IPS-NIHi11 (cell line): ENCODE results near the gene TRIM52.

ENCODE experiments used
- DNase-seq: peaks from one replicate; pipeline ENCODE4 v3.0.0; 2012; ENCODE audit warnings: mixed read lengths, low spot score

TRIM52 gene

GRCh38 chr5:181255836-181256578, 4.9 kb downstream of the TRIM52 start:
- no peak for DNase-seq

GRCh38 chr5:181255276-181255675, 5.7 kb downstream of the TRIM52 start:
- no peak for DNase-seq

- no peak for DNase-seq
These were observed 12.7 kb downstream of the TRIM52 start for GRCh38 chr5:181248277-181248676.

GRCh38 chr5:181246276-181247049, 14.5 kb downstream of the TRIM52 start:
- peak; percentile 90 for DNase-seq

GRCh38 chr5:181245427-181246275, 15.3 kb downstream of the TRIM52 start:
- DNase-seq, result no peak

GRCh38 chr5:181243564-181244343, 17.2 kb downstream of the TRIM52 start, which contains the start of gene RACK1:
RACK1 (minus strand) TSS chr5:181243906; CDS start chr5:181243800, 106 bp downstream.
- peak; percentile 80 for DNase-seq

- DNase-seq, result no peak
These were observed 17.9 kb downstream of the TRIM52 start for GRCh38 chr5:181243018-181243563.

- no peak for DNase-seq
These were observed 18.9 kb downstream of the TRIM52 start for GRCh38 chr5:181242031-181242451.

- DNase-seq, result no peak
These were observed 19.5 kb downstream of the TRIM52 start for GRCh38 chr5:181241393-181241975.

- DNase-seq, result no peak
These were observed 21.8 kb downstream of the TRIM52 start for GRCh38 chr5:181239062-181239663.

GRCh38 chr5:181237729-181238385, 23.1 kb downstream of the TRIM52 start:
- no peak for DNase-seq

- no peak for DNase-seq
These were observed 23.8 kb downstream of the TRIM52 start for GRCh38 chr5:181236954-181237641.

- DNase-seq, result no peak
These were observed 24.5 kb downstream of the TRIM52 start for GRCh38 chr5:181236471-181236870.

GRCh38 chr5:181235689-181236366, 25.1 kb downstream of the TRIM52 start:
- DNase-seq, result no peak

- no peak for DNase-seq
These were observed 25.6 kb downstream of the TRIM52 start for GRCh38 chr5:181235323-181235688.

- no peak for DNase-seq
These were observed 26.3 kb downstream of the TRIM52 start for GRCh38 chr5:181234455-181235306.

- DNase-seq, result peak; percentile 34
These were observed 27.0 kb downstream of the TRIM52 start for GRCh38 chr5:181233801-181234454.
